Loucy (cell line): ENCODE results near the gene ENOX1.

ENCODE experiments used
- CTCF ChIP-seq: fragments of 200-600 bp; sonication (generic); conservative IDR thresholded peaks from 2 replicates; pipeline ENCODE4 v1.5.1; 2014; ENCODE audit warnings: mild to moderate bottlenecking, antibody characterized with exemption, low read length
- EZH2phosphoT487 ChIP-seq: fragments of 200-600 bp; IDR thresholded peaks from 2 replicates; pipeline ENCODE4 v1.6.1; 2018; ENCODE audit warnings: antibody characterized with exemption, mild to moderate bottlenecking, moderate library complexity, borderline replicate concordance

GRCh38 chr13:43375797-43376465 is 410.8 kb downstream of the ENOX1 start:
- no peak for TF ChIP-seq CTCF
- no peak for TF ChIP-seq EZH2phosphoT487
